Measurements from ENCODE around the gene PLIN5. TPM values are rescaled to one million over a fixed set of nuclear protein-coding genes. Genes with fewer than 3 reads are reported as not detected.

The PLIN5 gene
- total and polyA plus RNA-seq, 10 of the 15 experiments (the other 5 are each of a cell fraction or from before 2014, with no cell fraction given) = 0.15 to 0.33 TPM; not detected in 8

- 28% methylated on average over 5 of the region's 5 CpGs for WGBS (ENCODE audit: insufficient coverage, insufficient replicate concordance, low lambda C conversion rate, missing lambda C conversion rate)
- no peak overlapping the region for H3K4me2 ChIP-seq (ENCODE audit: control insufficient read depth, insufficient read depth)
- H4K20me1 ChIP-seq (ENCODE audit: control insufficient read depth, insufficient read depth) = no peaks in the 10 kb centered on the region
- SMC1A ChIA-PET (ENCODE audit: uncharacterized antibody, unreplicated experiment) = no interaction called here
- H3K4me1 ChIP-seq (ENCODE audit: control insufficient read depth, insufficient read depth, low read length) = peaks cover 12% of the 10 kb centered on the region
- H3K4me3 ChIP-seq = no peak overlapping the region
- ATAC-seq (no peak), DNase-seq (ENCODE audit: low read depth, low spot score) (no peak), FAIRE-seq (no peak)
- intact Hi-C loops (cut with micrococcal nuclease; ENCODE audit: unreplicated experiment) = no loop called here
- no peak overlapping the region for H3K27ac ChIP-seq (ENCODE audit: control insufficient read depth, insufficient read depth)
- no peak overlapping the region for H2AFZ ChIP-seq (ENCODE audit: control insufficient read depth, low read depth, low read length)
- CTCF ChIA-PET = no interaction called here
- H3K9me3 ChIP-seq (replicated peaks; ENCODE audit: control insufficient read depth, insufficient read depth, low read length) = peaks cover 2% of the 10 kb centered on the region; the same call in 2 of the 3 replicates
- RAD21 ChIA-PET (ENCODE audit: unreplicated experiment) = no interaction called here
- H3K36me3 ChIP-seq (ENCODE audit: control insufficient read depth in 2 of 2, insufficient read depth in 2 of 2, low read length in 1 of 2) = no peaks in the 10 kb centered on the region
- no peaks in the 10 kb centered on the region; a peak in 1 of 4 replicates for H3K27me3 ChIP-seq (replicated peaks in 1 of 2; ENCODE audit: control insufficient read depth in 2 of 2, insufficient read depth in 2 of 2, low read length in 1 of 2)
- in situ Hi-C loops (cut with MboI) = no loop called here
- no peaks in the 10 kb centered on the region for H3K79me2 ChIP-seq (ENCODE audit: control insufficient read depth, insufficient read depth, low read length)
- POLR2A ChIA-PET = no interaction called here
- no peak overlapping the region for H3K9ac ChIP-seq (ENCODE audit: control insufficient read depth, insufficient read depth, low read length)
- BruUV-seq (replicated peaks) = no TSS peak
- TF ChIP-seq IKZF2 (IDR thresholded peaks at IDR 0.05) = no peak
- no peak for TF ChIP-seq BACH1 (IDR thresholded peaks at IDR 0.05; ENCODE audit: borderline replicate concordance)
- no peak for TF ChIP-seq GABPA (IDR thresholded peaks at IDR 0.05; ENCODE audit: low read depth)
- no peak for TF ChIP-seq SUZ12 (IDR thresholded peaks at IDR 0.05; ENCODE audit: unreplicated experiment)
These were observed 1.8 kb upstream of the PLIN5 start for GRCh38 chr19:4536798-4537197.

- no peaks in the 10 kb centered on the region; a peak in 1 of 4 replicates for H3K27me3 ChIP-seq (replicated peaks in 1 of 2; ENCODE audit: control insufficient read depth in 2 of 2, insufficient read depth in 2 of 2, low read length in 1 of 2)
- ChIA-PET SMC1A (ENCODE audit: uncharacterized antibody, unreplicated experiment) (no interaction called here), POLR2A (no interaction called here), CTCF (interaction anchor here (0.9 to 2.2 kb wide), 3 partner anchors 8 to 102 kb away, joined by 4 to 23 read pairs (median 7); no protein-coding TSS in a partner anchor), RAD21 (ENCODE audit: unreplicated experiment) (no interaction called here)
- in situ Hi-C loops (cut with MboI) = no loop called here
- intact Hi-C loops (cut with micrococcal nuclease; ENCODE audit: unreplicated experiment) = no loop called here
- H3K4me3 ChIP-seq = no peak overlapping the region
- no peak overlapping the region for H3K27ac ChIP-seq (ENCODE audit: control insufficient read depth, insufficient read depth)
- no peaks in the 10 kb centered on the region for H3K79me2 ChIP-seq (ENCODE audit: control insufficient read depth, insufficient read depth, low read length)
- H3K4me1 ChIP-seq (ENCODE audit: control insufficient read depth, insufficient read depth, low read length) = peaks cover 2% of the 10 kb centered on the region; the same call in 1 of the 2 replicates
- H4K20me1 ChIP-seq (ENCODE audit: control insufficient read depth, insufficient read depth) = no peaks in the 10 kb centered on the region
- FAIRE-seq (no peak), DNase-seq (ENCODE audit: low read depth, low spot score) (no peak), ATAC-seq (no peak)
- no peaks in the 10 kb centered on the region; the same call in 2 of the 3 replicates for H3K9me3 ChIP-seq (replicated peaks; ENCODE audit: control insufficient read depth, insufficient read depth, low read length)
- H2AFZ ChIP-seq (ENCODE audit: control insufficient read depth, low read depth, low read length) = no peak overlapping the region
- no peak overlapping the region for H3K9ac ChIP-seq (ENCODE audit: control insufficient read depth, insufficient read depth, low read length)
- BruUV-seq (replicated peaks) = no TSS peak
- no peaks in the 10 kb centered on the region for H3K36me3 ChIP-seq (ENCODE audit: control insufficient read depth in 2 of 2, insufficient read depth in 2 of 2, low read length in 1 of 2)
- no peak overlapping the region for H3K4me2 ChIP-seq (ENCODE audit: control insufficient read depth, insufficient read depth)
- 54% methylated on average over 9 of the region's 9 CpGs for WGBS (ENCODE audit: insufficient coverage, insufficient replicate concordance, low lambda C conversion rate, missing lambda C conversion rate)
- TF ChIP-seq NKRF (conservative IDR thresholded peaks at IDR 0.05) (no peak), ZNF24 (IDR thresholded peaks at IDR 0.05) (no peak), TCF7 (IDR thresholded peaks at IDR 0.05; ENCODE audit: borderline replicate concordance) (no peak), HDAC2 (IDR thresholded peaks at IDR 0.05) (no peak), GABPA (IDR thresholded peaks at IDR 0.05; ENCODE audit: low read depth) (no peak), SREBF1 (IDR thresholded peaks at IDR 0.05; ENCODE audit: low read length) (no peak), SPI1 (IDR thresholded peaks at IDR 0.05; ENCODE audit: borderline replicate concordance, insufficient read depth, low read depth, low read length) (no peak), CREB1 (IDR thresholded peaks at IDR 0.05; ENCODE audit: low read depth) (no peak), ZNF207 (IDR thresholded peaks at IDR 0.05; ENCODE audit: borderline replicate concordance) (no peak), CBFB (IDR thresholded peaks at IDR 0.05; ENCODE audit: low read depth) (no peak), RFX5 (IDR thresholded peaks at IDR 0.05; ENCODE audit: low read depth, low read length) (no peak), STAT3 (IDR thresholded peaks at IDR 0.05; ENCODE audit: low read depth, low read length) (no peak), SMARCA5 (IDR thresholded peaks at IDR 0.05) (no peak), CREM (IDR thresholded peaks at IDR 0.05; ENCODE audit: low read depth) (no peak)
These were observed 1.1 kb downstream of the PLIN5 start for GRCh38 chr19:4533835-4534424.
